ENCODE data around the gene SP9.

DNA sequence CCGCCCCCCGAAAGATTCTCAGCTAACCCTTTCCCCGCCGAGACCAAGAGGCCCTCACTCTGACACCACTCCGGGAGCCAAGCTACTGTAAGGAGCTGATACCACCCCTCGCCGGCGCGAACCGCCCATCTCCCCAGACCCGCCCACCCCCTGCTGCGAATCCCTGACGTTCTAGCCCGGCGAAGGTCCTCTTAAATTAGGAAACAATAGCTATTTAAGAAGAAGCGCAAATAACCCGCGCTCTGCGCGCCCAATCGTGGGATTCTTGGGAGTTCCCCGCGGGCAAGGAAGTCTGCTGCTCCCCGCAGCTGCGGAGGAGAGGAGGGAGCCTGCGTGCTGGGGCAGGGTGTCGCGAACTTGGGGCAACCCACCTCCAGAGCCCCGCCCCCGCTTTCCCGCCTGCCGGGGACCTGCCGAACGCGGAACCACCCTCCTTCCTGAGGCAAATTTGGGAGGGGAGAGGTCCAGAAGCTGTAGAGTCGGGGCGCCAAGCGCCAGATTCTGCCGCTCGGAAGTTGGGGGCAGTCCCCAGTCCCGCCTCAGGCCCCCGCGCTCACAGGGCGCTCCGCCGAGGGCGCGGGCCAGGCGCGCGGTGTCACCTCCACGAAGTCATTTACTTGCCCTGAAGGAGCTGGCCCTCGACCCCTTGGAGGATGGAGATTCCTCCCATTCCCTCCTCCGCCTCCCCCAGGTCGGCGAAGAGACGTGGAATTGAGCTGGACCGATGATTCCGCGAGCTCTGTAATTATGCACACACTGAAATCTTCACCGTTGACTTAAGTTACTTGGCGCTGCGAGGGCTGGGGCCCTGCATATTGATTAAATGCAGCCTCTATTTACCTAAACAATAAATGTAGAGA lies 8.4 kb upstream of the SP9 start:
- TF ChIP-seq, protein P1, sequence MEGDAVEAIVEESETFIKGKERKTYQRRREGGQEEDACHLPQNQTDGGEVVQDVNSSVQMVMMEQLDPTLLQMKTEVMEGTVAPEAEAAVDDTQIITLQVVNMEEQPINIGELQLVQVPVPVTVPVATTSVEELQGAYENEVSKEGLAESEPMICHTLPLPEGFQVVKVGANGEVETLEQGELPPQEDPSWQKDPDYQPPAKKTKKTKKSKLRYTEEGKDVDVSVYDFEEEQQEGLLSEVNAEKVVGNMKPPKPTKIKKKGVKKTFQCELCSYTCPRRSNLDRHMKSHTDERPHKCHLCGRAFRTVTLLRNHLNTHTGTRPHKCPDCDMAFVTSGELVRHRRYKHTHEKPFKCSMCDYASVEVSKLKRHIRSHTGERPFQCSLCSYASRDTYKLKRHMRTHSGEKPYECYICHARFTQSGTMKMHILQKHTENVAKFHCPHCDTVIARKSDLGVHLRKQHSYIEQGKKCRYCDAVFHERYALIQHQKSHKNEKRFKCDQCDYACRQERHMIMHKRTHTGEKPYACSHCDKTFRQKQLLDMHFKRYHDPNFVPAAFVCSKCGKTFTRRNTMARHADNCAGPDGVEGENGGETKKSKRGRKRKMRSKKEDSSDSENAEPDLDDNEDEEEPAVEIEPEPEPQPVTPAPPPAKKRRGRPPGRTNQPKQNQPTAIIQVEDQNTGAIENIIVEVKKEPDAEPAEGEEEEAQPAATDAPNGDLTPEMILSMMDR (IDR thresholded peaks at IDR 0.05), result no peak
- TF ChIP-seq POLR2A (IDR thresholded peaks at IDR 0.05), result no peak

Data from testis (tissue), 2 donors.